HUES6 (cell line): ENCODE results near the gene CTBP1.

Experiments used
- H3K27ac ChIP-seq: 2 replicates; pipeline ENCODE4 v1.7.0; 2013; ENCODE audit warnings: low read depth, mild to moderate bottlenecking, low read length, inconsistent platforms
- H3K27me3 ChIP-seq: 2 replicates; pipeline ENCODE4 v1.6.1; 2013; ENCODE audit warnings: low read length; ENCODE audit not compliant: control insufficient read depth, insufficient read depth
- H3K36me3 ChIP-seq: 2 replicates; pipeline ENCODE4 v1.6.1; 2013; ENCODE audit warnings: low read length; ENCODE audit not compliant: control insufficient read depth, insufficient read depth
- H3K4me1 ChIP-seq: 2 replicates; pipeline ENCODE4 v1.6.1; 2013; ENCODE audit warnings: low read length; ENCODE audit not compliant: control insufficient read depth, insufficient read depth
- H3K4me3 ChIP-seq: 2 replicates; pipeline ENCODE4 v1.5.1; 2013; ENCODE audit warnings: low read depth, low read length
- H3K9ac ChIP-seq: one replicate; pipeline ENCODE4 v1.6.1; 2013; ENCODE audit warnings: mild to moderate bottlenecking, low read length
- H3K9me3 ChIP-seq: 2 replicates; pipeline ENCODE4 v1.6.1; 2013; ENCODE audit warnings: low read depth, low read length; ENCODE audit not compliant: control insufficient read depth, insufficient read depth

Gene CTBP1

DNA sequence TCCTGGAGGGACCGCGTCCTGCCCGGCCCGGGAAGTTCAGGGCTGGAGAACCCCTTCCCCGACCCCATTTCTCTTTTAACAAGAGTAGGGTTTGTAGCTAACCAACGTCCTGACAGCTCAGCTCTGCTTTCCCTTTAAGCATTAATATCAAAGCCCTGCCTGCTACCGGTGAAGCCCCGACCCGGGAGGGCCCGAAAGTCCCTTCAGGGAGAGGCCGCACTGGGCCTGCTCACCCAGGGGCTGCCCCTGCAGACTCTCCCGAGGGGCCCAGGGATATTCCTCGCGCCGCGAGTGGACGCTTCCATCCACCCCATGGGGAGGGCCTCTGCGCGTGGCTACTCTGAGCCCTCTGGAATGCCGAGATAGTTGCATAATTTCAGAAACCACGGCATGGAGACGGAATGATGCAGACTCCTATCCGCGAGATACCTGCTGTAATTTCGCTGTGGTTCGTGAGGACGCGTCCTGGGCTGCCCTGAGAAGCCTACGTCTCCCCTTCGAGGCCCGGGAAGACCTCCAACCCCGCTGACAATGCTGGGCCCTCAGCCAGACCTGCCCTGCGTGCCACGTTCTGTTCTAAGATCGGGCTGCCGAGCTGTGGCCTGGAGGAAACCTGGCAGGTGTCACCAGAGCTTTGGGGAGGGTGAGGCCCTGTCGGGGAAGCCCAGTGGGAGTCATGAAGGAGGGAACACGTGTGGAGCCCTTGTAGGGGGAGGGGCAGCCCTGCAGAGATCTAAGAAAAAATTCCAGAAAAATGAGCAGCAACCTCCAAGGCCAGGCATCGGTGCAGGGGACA lies 999 bp upstream of the CTBP1 start:
- H3K4me3 ChIP-seq = peak overlapping the region; percentile 66
- peaks cover 19% of the 10 kb centered on the region for H3K36me3 ChIP-seq
- peaks cover 15% of the 10 kb centered on the region for H3K4me1 ChIP-seq
- peaks cover 49% of the 10 kb centered on the region for H3K9me3 ChIP-seq
- H3K27ac ChIP-seq = peak overlapping the region; percentile 76; the same call in 1 of the 2 replicates
- no peaks in the 10 kb centered on the region for H3K27me3 ChIP-seq
- H3K9ac ChIP-seq = peak overlapping the region; percentile 81

GRCh38 chr4:1249148-1249730 lies 309 bp upstream of the CTBP1 start:
- H3K4me1 ChIP-seq = peaks cover 15% of the 10 kb centered on the region
- H3K4me3 ChIP-seq = peak overlapping the region; percentile 66
- H3K27ac ChIP-seq = peak overlapping the region; percentile 76; the same call in 1 of the 2 replicates
- peaks cover 42% of the 10 kb centered on the region for H3K9me3 ChIP-seq
- H3K36me3 ChIP-seq = peaks cover 19% of the 10 kb centered on the region
- peak overlapping the region; percentile 81 for H3K9ac ChIP-seq
- no peaks in the 10 kb centered on the region for H3K27me3 ChIP-seq

DNA sequence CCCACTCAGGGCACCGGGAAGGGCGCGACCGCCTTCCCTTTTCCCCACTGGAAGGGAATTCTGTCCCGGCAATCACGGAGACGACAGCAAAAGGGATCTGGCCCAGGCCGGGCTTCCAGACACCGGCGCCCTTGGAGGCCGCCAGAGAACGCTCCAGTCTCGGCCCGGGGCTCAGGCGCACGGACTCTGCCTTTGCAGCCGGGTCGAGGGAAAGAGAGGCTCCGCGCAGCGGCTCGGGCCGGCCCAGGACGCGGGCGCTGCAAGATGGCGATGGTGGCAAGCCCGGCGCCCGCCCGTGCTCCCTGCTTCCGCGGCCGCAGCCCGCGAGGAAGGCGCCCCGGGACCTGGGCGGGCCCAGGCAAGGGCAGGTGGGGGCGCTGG lies 1.1 kb downstream of the CTBP1 start:
- no peaks in the 10 kb centered on the region for H3K27me3 ChIP-seq
- peak overlapping the region; percentile 95 for H3K9ac ChIP-seq
- peaks cover 16% of the 10 kb centered on the region for H3K36me3 ChIP-seq
- H3K9me3 ChIP-seq = peaks cover 29% of the 10 kb centered on the region
- peak overlapping the region; percentile 98 for H3K27ac ChIP-seq
- peaks cover 15% of the 10 kb centered on the region for H3K4me1 ChIP-seq
- peak overlapping the region; percentile 87 for H3K4me3 ChIP-seq

- peak overlapping the region; percentile 98 for H3K27ac ChIP-seq
- H3K27me3 ChIP-seq = no peaks in the 10 kb centered on the region
- H3K36me3 ChIP-seq = peaks cover 16% of the 10 kb centered on the region
- H3K9me3 ChIP-seq = peaks cover 22% of the 10 kb centered on the region
- H3K4me3 ChIP-seq = peak overlapping the region; percentile 87
- H3K9ac ChIP-seq = peak overlapping the region; percentile 95
- peaks cover 15% of the 10 kb centered on the region for H3K4me1 ChIP-seq
These were observed 1.7 kb downstream of the CTBP1 start for GRCh38 chr4:1246901-1247863.

GRCh38 chr4:1246111-1246881 lies 2.6 kb downstream of the CTBP1 start:
- Histone ChIP-seq H3K4me1 (peaks cover 15% of the 10 kb centered on the region), H3K27me3 (no peaks in the 10 kb centered on the region), H3K27ac (no peak overlapping the region), H3K9me3 (peaks cover 14% of the 10 kb centered on the region), H3K4me3 (peak overlapping the region; percentile 87; the same call in 1 of the 2 replicates), H3K36me3 (peaks cover 17% of the 10 kb centered on the region), H3K9ac (no peak overlapping the region)

- no peaks in the 10 kb centered on the region for H3K27me3 ChIP-seq
- H3K27ac ChIP-seq = no peak overlapping the region
- H3K4me1 ChIP-seq = peaks cover 15% of the 10 kb centered on the region
- H3K9ac ChIP-seq = no peak overlapping the region
- H3K36me3 ChIP-seq = peaks cover 17% of the 10 kb centered on the region
- H3K4me3 ChIP-seq = no peak overlapping the region
- H3K9me3 ChIP-seq = peaks cover 7% of the 10 kb centered on the region
These were observed 3.4 kb downstream of the CTBP1 start for GRCh38 chr4:1245481-1246051.

- no peak overlapping the region for H3K9ac ChIP-seq
- no peak overlapping the region for H3K4me3 ChIP-seq
- H3K36me3 ChIP-seq = peaks cover 15% of the 10 kb centered on the region
- H3K9me3 ChIP-seq = 0 out of 2 replicates have a peak, but pooled peaks cover 2% of the 10 kb centered on the region
- no peaks in the 10 kb centered on the region for H3K27me3 ChIP-seq
- H3K27ac ChIP-seq = no peak overlapping the region
- peaks cover 13% of the 10 kb centered on the region for H3K4me1 ChIP-seq
These were observed 3.9 kb downstream of the CTBP1 start for GRCh38 chr4:1244978-1245471.

DNA sequence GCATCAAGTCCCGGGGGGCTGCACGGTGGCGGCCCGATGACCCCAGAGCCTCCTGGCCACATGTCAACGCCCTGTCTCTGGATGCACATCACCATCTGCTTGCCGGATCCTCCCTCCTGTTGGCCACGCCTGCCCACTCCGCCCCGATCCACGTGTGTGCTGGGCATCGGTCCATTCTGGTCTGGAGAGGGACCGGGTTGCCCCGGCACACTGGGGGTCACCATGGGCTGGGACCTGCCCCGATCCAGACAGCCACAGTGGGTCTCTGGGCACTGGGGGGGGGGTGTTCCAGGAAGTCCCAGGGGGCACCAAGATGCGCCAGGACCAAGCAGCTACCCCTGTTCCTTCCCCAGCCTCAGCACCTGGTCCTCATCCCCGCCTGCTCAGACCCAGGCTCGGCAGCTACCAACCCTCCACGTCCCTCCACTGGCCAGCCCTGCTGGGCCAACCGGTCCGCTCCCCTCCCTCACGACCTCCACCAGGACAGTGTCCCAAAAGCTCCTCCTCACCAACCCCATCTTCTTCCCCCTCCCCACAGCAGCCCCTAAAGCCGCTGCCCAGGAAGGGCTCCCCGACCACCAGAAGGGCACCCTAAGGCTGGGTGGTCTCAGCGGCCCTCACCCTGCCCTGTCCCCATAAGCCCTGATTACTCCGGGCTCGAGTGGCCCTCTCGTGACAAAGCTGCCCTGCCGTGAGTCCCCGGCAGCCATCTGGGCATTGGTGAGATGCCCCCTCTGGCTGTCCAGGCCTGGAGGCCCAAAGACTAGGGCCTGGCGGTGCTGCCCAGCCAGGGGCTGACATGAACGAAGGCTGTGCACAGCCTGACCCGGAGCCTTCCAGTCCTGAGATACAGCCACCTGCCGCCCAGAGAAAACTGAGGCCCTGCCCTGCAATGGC lies 4.6 kb downstream of the CTBP1 start:
- H3K9me3 ChIP-seq = no peaks in the 10 kb centered on the region
- H3K4me3 ChIP-seq = no peak overlapping the region
- no peaks in the 10 kb centered on the region for H3K27me3 ChIP-seq
- H3K9ac ChIP-seq = no peak overlapping the region
- H3K27ac ChIP-seq = no peak overlapping the region
- H3K4me1 ChIP-seq = peaks cover 11% of the 10 kb centered on the region
- H3K36me3 ChIP-seq = peaks cover 22% of the 10 kb centered on the region

- H3K27me3 ChIP-seq = no peaks in the 10 kb centered on the region
- H3K27ac ChIP-seq = no peak overlapping the region
- peaks cover 11% of the 10 kb centered on the region for H3K4me1 ChIP-seq
- no peak overlapping the region for H3K4me3 ChIP-seq
- peaks cover 30% of the 10 kb centered on the region for H3K36me3 ChIP-seq
- H3K9me3 ChIP-seq = no peaks in the 10 kb centered on the region
- H3K9ac ChIP-seq = no peak overlapping the region
These were observed 5.4 kb downstream of the CTBP1 start for GRCh38 chr4:1243451-1244080.
